ENCODE data around the gene SPTBN2.

SPTBN2 gene

DNA sequence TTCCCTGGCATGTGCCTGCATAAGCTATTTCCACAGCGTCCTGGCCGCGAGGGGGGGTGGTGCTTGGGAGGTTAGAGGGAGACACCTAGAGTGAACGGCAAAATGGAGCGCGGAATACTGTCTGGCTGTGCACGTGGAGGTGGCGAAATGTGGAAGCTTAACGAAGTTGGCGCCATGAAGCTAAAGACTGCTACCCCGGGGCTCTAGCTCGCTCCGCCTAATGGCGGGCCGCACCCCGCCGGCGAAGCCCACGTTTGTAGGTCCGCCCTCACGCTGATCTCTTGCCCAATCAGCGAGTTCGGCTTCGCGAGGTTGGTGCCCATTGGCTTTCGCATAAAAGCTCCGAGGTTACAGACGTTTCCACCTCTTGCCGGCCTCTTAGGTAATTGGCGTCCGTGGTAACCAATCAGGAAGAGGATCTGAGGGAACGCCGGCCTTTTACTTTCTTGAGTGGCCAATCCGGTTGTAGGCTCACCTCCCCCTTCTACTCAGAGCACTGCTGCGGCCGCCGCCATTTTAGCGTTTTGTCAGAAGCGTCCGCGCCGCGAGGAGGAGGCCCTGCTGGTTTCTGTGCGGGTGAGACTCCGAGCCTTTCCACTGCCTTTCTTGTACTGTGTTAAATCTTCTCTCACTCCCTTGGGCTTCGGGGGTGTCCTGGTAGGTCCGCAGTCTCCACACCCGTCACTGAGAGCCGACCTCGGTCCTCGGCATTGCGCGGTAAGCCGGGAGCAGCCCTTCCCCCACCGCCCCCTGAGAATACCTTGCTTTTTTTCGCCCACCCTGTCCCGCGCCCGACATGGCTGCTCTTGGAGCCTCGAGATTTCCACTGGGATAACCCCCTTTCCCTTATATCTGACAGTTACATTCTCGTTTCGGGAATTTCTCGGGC lies 90.6 kb downstream of the SPTBN2 start, which contains the start of gene RBM4:
Gene RBM4 (plus strand): TSS at position 527 of the 889 bp plus-strand sequence. CDS start 1,009 bp downstream, outside the sequence.
- peak; percentile 100 for DNase-seq

DNA sequence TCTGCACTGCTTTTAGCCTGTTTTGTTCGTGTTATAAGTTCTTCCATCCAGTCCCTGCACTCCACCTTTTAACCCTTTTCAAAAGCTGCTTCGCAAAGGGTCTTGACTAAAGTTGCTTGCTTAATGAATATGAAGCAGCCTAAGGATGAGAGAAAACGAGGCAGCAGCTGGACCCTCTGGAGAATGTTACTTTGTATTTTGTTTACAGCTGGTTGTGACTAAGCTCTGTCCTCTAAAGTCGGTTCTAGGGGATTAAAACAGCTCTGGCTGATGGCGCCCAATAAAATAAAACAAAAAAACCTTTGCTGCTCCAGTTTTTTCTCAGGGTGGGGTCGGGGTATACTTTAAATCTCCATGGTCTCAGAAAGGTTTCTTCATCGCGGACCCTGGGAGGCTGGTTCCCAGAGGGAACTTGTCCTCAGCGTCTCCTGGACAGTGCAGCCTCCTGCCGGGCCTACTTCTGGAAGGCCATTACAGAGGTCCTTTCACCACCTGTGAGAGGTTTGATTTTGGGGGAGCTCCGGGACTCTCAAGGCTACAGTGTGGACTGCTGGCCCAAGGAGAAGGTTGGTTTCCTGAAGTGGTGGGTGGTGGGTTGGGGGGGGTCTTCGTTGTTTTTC lies 91.3 kb downstream of the SPTBN2 start:
- no peak for DNase-seq

DNA sequence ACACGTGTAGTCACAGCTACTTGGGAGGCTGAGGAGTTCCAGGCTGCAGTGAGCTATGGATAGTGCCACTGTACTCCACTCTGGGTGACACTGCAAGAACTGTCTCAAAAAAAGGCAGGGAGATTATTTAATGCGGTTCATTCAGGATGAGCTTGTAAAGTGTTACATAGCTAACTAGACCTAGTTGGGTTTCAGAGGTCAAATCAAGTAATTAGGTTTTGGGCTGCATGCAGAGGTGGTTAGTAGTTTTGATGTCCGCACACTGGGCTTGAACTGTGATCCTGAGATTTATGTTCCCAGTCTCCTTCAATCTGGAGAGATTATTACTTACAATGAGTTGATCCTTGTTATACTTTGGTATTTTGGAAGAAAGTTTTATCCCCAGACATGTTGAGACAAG lies 92.6 kb downstream of the SPTBN2 start:
- no peak for DNase-seq
